ENCODE measurements around the gene SOAT2.
"Not testable (repeated sequence)": the region's sequence is repeated elsewhere in the genome, so short reads cannot be mapped to it uniquely, and the experiment has no call there.

The SOAT2 gene

GRCh38 chr12:53101931-53102781, 1.1 kb upstream of the SOAT2 start:
- DNase-seq (ENCODE audit: low read depth): no peak

- no peak for DNase-seq (ENCODE audit: low read depth)
Measured at GRCh38 chr12:53103860-53104305, 597 bp downstream of the SOAT2 start.

- no peak for DNase-seq (ENCODE audit: low read depth)
Measured at GRCh38 chr12:53105256-53105655, 2.0 kb downstream of the SOAT2 start.

GRCh38 chr12:53105712-53106439, 2.6 kb downstream of the SOAT2 start:
- no peak for DNase-seq (ENCODE audit: low read depth)

GRCh38 chr12:53107122-53107521, 3.8 kb downstream of the SOAT2 start:
- DNase-seq (ENCODE audit: low read depth): no peak

GRCh38 chr12:53112431-53112830, 9.1 kb downstream of the SOAT2 start:
- not testable (repeated sequence) for DNase-seq (ENCODE audit: low read depth)

- no peak for DNase-seq (ENCODE audit: low read depth)
Measured at GRCh38 chr12:53113136-53113705, 9.9 kb downstream of the SOAT2 start.

- DNase-seq (ENCODE audit: low read depth): no peak
Measured at GRCh38 chr12:53113951-53114350, 10.7 kb downstream of the SOAT2 start.

- no peak for DNase-seq (ENCODE audit: low read depth)
Measured at GRCh38 chr12:53115112-53115890, 12.0 kb downstream of the SOAT2 start.

- no peak for DNase-seq (ENCODE audit: low read depth)
Measured at GRCh38 chr12:53115891-53116648, 12.8 kb downstream of the SOAT2 start.

GRCh38 chr12:53118751-53119300, 15.5 kb downstream of the SOAT2 start:
- no peak for DNase-seq (ENCODE audit: low read depth)

GRCh38 chr12:53120685-53121525, 17.6 kb downstream of the SOAT2 start:
- DNase-seq (ENCODE audit: low read depth): no peak

GRCh38 chr12:53122961-53123468, 19.7 kb downstream of the SOAT2 start:
- DNase-seq (ENCODE audit: low read depth): no peak

GRCh38 chr12:53123578-53124351, 20.5 kb downstream of the SOAT2 start:
- peak; percentile 17 for DNase-seq (ENCODE audit: low read depth)

GRCh38 chr12:53124352-53124723, 21.1 kb downstream of the SOAT2 start:
- no peak for DNase-seq (ENCODE audit: low read depth)

- DNase-seq (ENCODE audit: low read depth): no peak
Measured at GRCh38 chr12:53127169-53127568, 23.9 kb downstream of the SOAT2 start.

GRCh38 chr12:53128780-53129569, 25.7 kb downstream of the SOAT2 start:
- DNase-seq (ENCODE audit: low read depth): no peak

GRCh38 chr12:53131844-53132243, 28.6 kb downstream of the SOAT2 start:
- no peak for DNase-seq (ENCODE audit: low read depth)

Measured in GM04504 (cell line).